NT2/D1 (cell line): ENCODE measurements around the gene TBX22.

Source experiments
- SUZ12 ChIP-seq: IDR thresholded peaks from 2 replicates; pipeline ENCODE4 v1.6.1; 2011; ENCODE audit not compliant: insufficient read length, insufficient read depth; ENCODE audit errors: extremely low read depth
- YY1 ChIP-seq: IDR thresholded peaks from 2 replicates; pipeline ENCODE4 v1.6.1; 2011; ENCODE audit not compliant: insufficient read length, insufficient read depth
- ZNF274 ChIP-seq: IDR thresholded peaks from 2 replicates; pipeline ENCODE4 v1.6.1; 2011; ENCODE audit warnings: mild to moderate bottlenecking, low read depth, low read length

DNA sequence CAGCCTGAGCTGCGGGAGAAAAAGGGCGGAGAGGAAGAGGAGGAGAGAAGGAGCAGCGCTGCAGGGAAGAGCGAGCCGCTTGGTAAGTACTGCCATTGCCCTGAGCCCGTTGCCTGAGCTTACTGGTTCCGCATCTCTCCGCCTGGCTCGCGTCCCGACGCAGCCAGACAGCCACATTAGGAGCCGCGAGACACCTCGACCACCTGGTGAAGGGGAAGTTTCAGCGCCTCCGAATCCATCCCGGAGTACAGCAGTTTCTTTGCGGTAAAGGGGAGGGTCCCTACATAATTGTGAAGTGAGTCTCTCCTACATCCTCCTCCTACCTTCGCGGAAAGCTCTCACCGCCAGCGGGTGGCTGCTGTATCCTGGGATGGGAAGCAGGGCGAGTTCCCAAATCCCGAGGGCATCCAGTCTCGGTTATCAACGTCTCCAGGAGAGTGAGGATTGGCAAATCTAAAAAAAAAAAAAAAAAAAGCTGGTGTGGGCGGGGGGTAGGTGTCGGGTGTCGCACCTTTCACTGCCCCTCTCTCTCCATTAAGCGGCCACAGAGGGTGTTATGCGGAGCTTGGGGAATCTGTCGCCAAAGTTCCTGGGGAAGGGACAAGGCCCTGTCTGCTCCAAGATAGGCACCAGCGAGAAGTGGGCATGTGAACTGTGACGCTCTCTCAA, 7.9 kb downstream of the TBX22 start:
- TF ChIP-seq YY1 (no peak), ZNF274 (no peak), SUZ12 (no peak)
